T-helper 17 cell (primary cell): ENCODE measurements around the gene KAZN. TPM values are rescaled to one million over a fixed set of nuclear protein-coding genes. Genes with fewer than 3 reads are reported as not detected.

ENCODE experiments used
- ATAC-seq: fragments of 150-1000 bp; cut with Tn5 transposase; 2 replicates; pipeline ENCODE4 v1.10.0; 2021; ENCODE audit warnings: mild to moderate bottlenecking, moderate library complexity
- DNase-seq, 3 donors: peaks; one replicate each; pipeline versions ENCODE4 v3.0.0 to v3.0.0-alpha.2; 2020 to 2021
- H3K9me3 ChIP-seq: one replicate; pipeline ENCODE4 v1.7.0; 2013; ENCODE audit warnings: low read length, mild to moderate bottlenecking; ENCODE audit not compliant: control insufficient read depth, poor library complexity, severe bottlenecking
- H3K27ac Mint-ChIP-seq: one replicate; pipeline ENCODE4 v1.8.0; 2022; ENCODE audit warnings: mild to moderate bottlenecking, moderate library complexity, mixed read lengths
- H3K27me3 Mint-ChIP-seq: one replicate; pipeline ENCODE4 v1.8.0; 2022; ENCODE audit warnings: mixed read lengths
- H3K36me3 Mint-ChIP-seq: one replicate; pipeline ENCODE4 v1.8.0; 2022; ENCODE audit warnings: low read depth, mixed read lengths
- H3K4me1 Mint-ChIP-seq: one replicate; pipeline ENCODE4 v1.8.0; 2022; ENCODE audit warnings: mild to moderate bottlenecking, mixed read lengths
- H3K4me3 Mint-ChIP-seq: one replicate; pipeline ENCODE4 v1.8.0; 2022; ENCODE audit warnings: mild to moderate bottlenecking, moderate library complexity, mixed read lengths
- total RNA-seq, 4 donors: library from RNA in 2 of 4; stranded (reverse) in 2 of 4; gene quantifications; one replicate each; pipeline ENCODE4 v1.2.3 and lab custom pipeline; 2022 to 2026

Gene KAZN
- total RNA-seq, 2 donors from 2014 or later, result 0.10 to 0.62 TPM

GRCh38 chr1:15107911-15108310 lies 509.4 kb downstream of the KAZN start:
- H3K36me3 Mint-ChIP-seq, result peaks cover 3% of the 10 kb centered on the region
- H3K4me1 Mint-ChIP-seq, result peaks cover 4% of the 10 kb centered on the region
- DNase-seq (no peak), ATAC-seq (no peak)
- no peak overlapping the region for H3K4me3 Mint-ChIP-seq
- no peaks in the 10 kb centered on the region for H3K9me3 ChIP-seq
- peaks cover 18% of the 10 kb centered on the region for H3K27me3 Mint-ChIP-seq
- no peak overlapping the region for H3K27ac Mint-ChIP-seq

GRCh38 chr1:15110128-15110866 lies 511.8 kb downstream of the KAZN start:
- Mint-ChIP-seq H3K27me3 (peaks cover 19% of the 10 kb centered on the region), H3K27ac (no peak overlapping the region), H3K36me3 (no peaks in the 10 kb centered on the region), H3K4me1 (peaks cover 4% of the 10 kb centered on the region), H3K4me3 (no peak overlapping the region)
- DNase-seq (no peak), ATAC-seq (no peak)
- no peaks in the 10 kb centered on the region for H3K9me3 ChIP-seq

- H3K4me1 Mint-ChIP-seq, result peaks cover 4% of the 10 kb centered on the region
- DNase-seq (no peak), ATAC-seq (no peak)
- no peak overlapping the region for H3K27ac Mint-ChIP-seq
- no peaks in the 10 kb centered on the region for H3K9me3 ChIP-seq
- H3K36me3 Mint-ChIP-seq, result no peaks in the 10 kb centered on the region
- no peak overlapping the region for H3K4me3 Mint-ChIP-seq
- peaks cover 25% of the 10 kb centered on the region for H3K27me3 Mint-ChIP-seq
Measured at GRCh38 chr1:15110867-15111230, 512.4 kb downstream of the KAZN start.

- ATAC-seq (no peak), DNase-seq (no peak)
- peaks cover 4% of the 10 kb centered on the region for H3K4me1 Mint-ChIP-seq
- no peaks in the 10 kb centered on the region for H3K36me3 Mint-ChIP-seq
- H3K4me3 Mint-ChIP-seq, result no peak overlapping the region
- H3K9me3 ChIP-seq, result no peaks in the 10 kb centered on the region
- no peak overlapping the region for H3K27ac Mint-ChIP-seq
- peaks cover 14% of the 10 kb centered on the region for H3K27me3 Mint-ChIP-seq
Measured at GRCh38 chr1:15113146-15113545, 514.7 kb downstream of the KAZN start.

GRCh38 chr1:15114884-15115283 lies 516.4 kb downstream of the KAZN start:
- no peaks in the 10 kb centered on the region for H3K9me3 ChIP-seq
- DNase-seq (no peak), ATAC-seq (no peak)
- peaks cover 23% of the 10 kb centered on the region for H3K27me3 Mint-ChIP-seq
- no peak overlapping the region for H3K4me3 Mint-ChIP-seq
- H3K4me1 Mint-ChIP-seq, result peaks cover 4% of the 10 kb centered on the region
- no peaks in the 10 kb centered on the region for H3K36me3 Mint-ChIP-seq
- H3K27ac Mint-ChIP-seq, result no peak overlapping the region

GRCh38 chr1:15115542-15116330 lies 517.3 kb downstream of the KAZN start:
- H3K27me3 Mint-ChIP-seq, result peaks cover 26% of the 10 kb centered on the region
- H3K36me3 Mint-ChIP-seq, result no peaks in the 10 kb centered on the region
- no peak overlapping the region for H3K27ac Mint-ChIP-seq
- DNase-seq (no peak), ATAC-seq (no peak)
- peaks cover 4% of the 10 kb centered on the region for H3K4me1 Mint-ChIP-seq
- no peak overlapping the region for H3K4me3 Mint-ChIP-seq
- H3K9me3 ChIP-seq, result no peaks in the 10 kb centered on the region

- DNase-seq (no peak), ATAC-seq (no peak)
- Mint-ChIP-seq H3K27ac (no peak overlapping the region), H3K27me3 (peaks cover 26% of the 10 kb centered on the region), H3K4me1 (peaks cover 4% of the 10 kb centered on the region), H3K36me3 (no peaks in the 10 kb centered on the region), H3K4me3 (no peak overlapping the region)
- no peaks in the 10 kb centered on the region for H3K9me3 ChIP-seq
Measured at GRCh38 chr1:15116966-15117365, 518.5 kb downstream of the KAZN start.

GRCh38 chr1:15117671-15118325 lies 519.3 kb downstream of the KAZN start:
- no peak for DNase-seq

GRCh38 chr1:15118579-15118978 lies 520.1 kb downstream of the KAZN start:
- H3K4me1 Mint-ChIP-seq, result no peaks in the 10 kb centered on the region
- H3K4me3 Mint-ChIP-seq, result no peak overlapping the region
- ATAC-seq (no peak), DNase-seq (no peak)
- no peaks in the 10 kb centered on the region for H3K9me3 ChIP-seq
- H3K27me3 Mint-ChIP-seq, result peaks cover 37% of the 10 kb centered on the region
- no peak overlapping the region for H3K27ac Mint-ChIP-seq
- H3K36me3 Mint-ChIP-seq, result no peaks in the 10 kb centered on the region

More at GRCh38 chr1:15117671-15118325, 519.3 kb downstream of the KAZN start:
- no peak for ATAC-seq
- Mint-ChIP-seq H3K36me3 (no peaks in the 10 kb centered on the region), H3K27me3 (peaks cover 34% of the 10 kb centered on the region), H3K27ac (no peak overlapping the region), H3K4me1 (no peaks in the 10 kb centered on the region), H3K4me3 (no peak overlapping the region)
- H3K9me3 ChIP-seq, result no peaks in the 10 kb centered on the region

GRCh38 chr1:15120251-15120945 lies 521.9 kb downstream of the KAZN start:
- Mint-ChIP-seq H3K4me3 (no peak overlapping the region), H3K27ac (no peak overlapping the region), H3K27me3 (peaks cover 35% of the 10 kb centered on the region), H3K4me1 (no peaks in the 10 kb centered on the region), H3K36me3 (no peaks in the 10 kb centered on the region)
- H3K9me3 ChIP-seq, result no peaks in the 10 kb centered on the region
- ATAC-seq, result no peak
- DNase-seq, result no peak

- H3K4me1 Mint-ChIP-seq, result no peaks in the 10 kb centered on the region
- H3K9me3 ChIP-seq, result no peaks in the 10 kb centered on the region
- H3K36me3 Mint-ChIP-seq, result no peaks in the 10 kb centered on the region
- H3K27me3 Mint-ChIP-seq, result peaks cover 30% of the 10 kb centered on the region
- ATAC-seq, result no peak
- DNase-seq, result no peak
- H3K27ac Mint-ChIP-seq, result no peak overlapping the region
- no peak overlapping the region for H3K4me3 Mint-ChIP-seq
Measured at GRCh38 chr1:15122331-15122730, 523.8 kb downstream of the KAZN start.

GRCh38 chr1:15123270-15123669 lies 524.8 kb downstream of the KAZN start:
- no peak overlapping the region for H3K27ac Mint-ChIP-seq
- no peak for ATAC-seq

GRCh38 chr1:15123925-15124324 lies 525.4 kb downstream of the KAZN start:
- H3K9me3 ChIP-seq, result no peaks in the 10 kb centered on the region
- H3K4me3 Mint-ChIP-seq, result no peak overlapping the region
- ATAC-seq (no peak), DNase-seq (no peak)
- no peak overlapping the region for H3K27ac Mint-ChIP-seq
- H3K27me3 Mint-ChIP-seq, result peaks cover 27% of the 10 kb centered on the region
- H3K4me1 Mint-ChIP-seq, result no peaks in the 10 kb centered on the region
- H3K36me3 Mint-ChIP-seq, result no peaks in the 10 kb centered on the region

More at GRCh38 chr1:15123270-15123669, 524.8 kb downstream of the KAZN start:
- no peaks in the 10 kb centered on the region for H3K36me3 Mint-ChIP-seq
- H3K27me3 Mint-ChIP-seq, result peaks cover 30% of the 10 kb centered on the region
- no peaks in the 10 kb centered on the region for H3K4me1 Mint-ChIP-seq
- H3K9me3 ChIP-seq, result no peaks in the 10 kb centered on the region
- no peak for DNase-seq
- H3K4me3 Mint-ChIP-seq, result no peak overlapping the region
